Measurements from ENCODE around the gene AK5. TPM values are rescaled to one million over a fixed set of nuclear protein-coding genes. Genes with fewer than 3 reads are reported as not detected.

The AK5 gene
- total RNA-seq, 1 donor from 2014 or later: not detected

DNA sequence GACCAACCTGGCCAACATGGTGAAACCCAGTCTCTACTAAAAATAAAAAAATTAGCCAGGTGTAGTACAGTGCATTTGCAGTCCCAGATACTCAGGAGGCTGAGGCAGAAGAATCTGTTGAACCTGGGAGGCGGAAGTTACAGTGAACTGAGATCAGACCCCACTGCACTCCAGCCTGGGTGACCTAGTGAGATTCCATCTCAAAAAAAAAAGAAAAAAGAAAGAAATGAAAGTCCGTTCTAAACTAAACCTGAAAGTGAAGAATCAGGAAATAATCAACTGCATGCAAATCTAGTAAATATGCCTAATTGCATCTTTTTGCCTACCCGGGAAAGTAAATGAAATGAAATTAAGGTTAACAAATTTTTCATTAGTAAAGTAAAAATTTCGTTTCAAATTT is 301.1 kb downstream of the AK5 start:
- no peak overlapping the region for H3K27ac Mint-ChIP-seq
- no peak overlapping the region for H3K4me3 Mint-ChIP-seq
- H3K27me3 Mint-ChIP-seq: no peaks in the 10 kb centered on the region
- H3K4me1 Mint-ChIP-seq: peaks cover 8% of the 10 kb centered on the region
- DNase-seq: no peak
- no peak for TF ChIP-seq CTCF (IDR thresholded peaks at IDR 0.05)
- ChIA-PET POLR2A (no interaction called here), CTCF (no interaction called here)
- intact Hi-C loops (cut with micrococcal nuclease): loop anchor here (5.0 kb wide), 1 partner anchor 99 kb away; the partner anchor contains the start of gene ZZZ3
- no peaks in the 10 kb centered on the region for H3K9me3 Mint-ChIP-seq
- ATAC-seq (ENCODE audit: low read depth): no peak
- H3K36me3 Mint-ChIP-seq (ENCODE audit: low read depth): peaks cover 64% of the 10 kb centered on the region

GRCh38 chr1:77583483-77583882 is 301.7 kb downstream of the AK5 start:
- DNase-seq (no peak), ATAC-seq (ENCODE audit: low read depth) (no peak)
- no peak for TF ChIP-seq CTCF (IDR thresholded peaks at IDR 0.05)
- H3K9me3 Mint-ChIP-seq: no peaks in the 10 kb centered on the region
- H3K4me3 Mint-ChIP-seq: no peak overlapping the region
- intact Hi-C loops (cut with micrococcal nuclease): loop anchor here (5.0 kb wide), 1 partner anchor 99 kb away; the partner anchor contains the start of gene ZZZ3
- no peak overlapping the region for H3K27ac Mint-ChIP-seq
- ChIA-PET POLR2A (no interaction called here), CTCF (no interaction called here)
- peaks cover 68% of the 10 kb centered on the region for H3K36me3 Mint-ChIP-seq (ENCODE audit: low read depth)
- no peaks in the 10 kb centered on the region for H3K27me3 Mint-ChIP-seq
- H3K4me1 Mint-ChIP-seq: peaks cover 8% of the 10 kb centered on the region

DNA sequence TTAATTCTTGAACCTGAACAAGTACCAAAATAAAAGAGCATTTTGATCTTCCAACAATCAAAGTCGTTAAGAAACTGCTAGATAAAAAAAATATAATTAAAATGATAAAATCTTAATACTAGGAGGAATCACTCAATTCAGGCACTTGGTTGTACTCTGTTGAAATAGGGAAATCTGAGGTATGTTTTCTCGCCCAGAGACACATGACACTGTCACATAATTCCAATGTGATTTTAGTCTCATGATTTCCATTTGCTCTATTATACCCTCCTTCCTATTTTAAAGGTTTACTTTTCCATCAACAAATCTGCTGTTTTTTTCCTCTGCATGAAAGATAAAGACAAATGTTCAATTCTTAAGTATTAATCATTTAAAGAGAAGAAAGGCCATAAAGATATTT is 303.1 kb downstream of the AK5 start:
- TF ChIP-seq CTCF (IDR thresholded peaks at IDR 0.05): no peak
- ChIA-PET CTCF (no interaction called here), POLR2A (no interaction called here)
- no peak overlapping the region for H3K4me3 Mint-ChIP-seq
- no peaks in the 10 kb centered on the region for H3K27me3 Mint-ChIP-seq
- no peak overlapping the region for H3K27ac Mint-ChIP-seq
- intact Hi-C loops (cut with micrococcal nuclease): loop anchor here (5.0 kb wide), 1 partner anchor 97 kb away; the partner anchor contains the start of gene ZZZ3
- peaks cover 8% of the 10 kb centered on the region for H3K4me1 Mint-ChIP-seq
- H3K36me3 Mint-ChIP-seq (ENCODE audit: low read depth): peaks cover 58% of the 10 kb centered on the region
- ATAC-seq (ENCODE audit: low read depth): no peak
- no peak for DNase-seq
- H3K9me3 Mint-ChIP-seq: no peaks in the 10 kb centered on the region

GRCh38 chr1:77585610-77586314 is 303.9 kb downstream of the AK5 start:
- ChIA-PET CTCF (no interaction called here), POLR2A (interaction anchor here (0.9 kb wide), 1 partner anchor 97 kb away, joined by 5 read pairs; no protein-coding TSS in a partner anchor)
- intact Hi-C loops (cut with micrococcal nuclease): no loop called here
- no peak overlapping the region for H3K4me3 Mint-ChIP-seq
- H3K27ac Mint-ChIP-seq: no peak overlapping the region
- H3K27me3 Mint-ChIP-seq: no peaks in the 10 kb centered on the region
- peaks cover 8% of the 10 kb centered on the region for H3K4me1 Mint-ChIP-seq
- DNase-seq (no peak), ATAC-seq (ENCODE audit: low read depth) (no peak)
- H3K36me3 Mint-ChIP-seq (ENCODE audit: low read depth): peaks cover 51% of the 10 kb centered on the region
- TF ChIP-seq CTCF (IDR thresholded peaks at IDR 0.05): no peak
- no peaks in the 10 kb centered on the region for H3K9me3 Mint-ChIP-seq

DNA sequence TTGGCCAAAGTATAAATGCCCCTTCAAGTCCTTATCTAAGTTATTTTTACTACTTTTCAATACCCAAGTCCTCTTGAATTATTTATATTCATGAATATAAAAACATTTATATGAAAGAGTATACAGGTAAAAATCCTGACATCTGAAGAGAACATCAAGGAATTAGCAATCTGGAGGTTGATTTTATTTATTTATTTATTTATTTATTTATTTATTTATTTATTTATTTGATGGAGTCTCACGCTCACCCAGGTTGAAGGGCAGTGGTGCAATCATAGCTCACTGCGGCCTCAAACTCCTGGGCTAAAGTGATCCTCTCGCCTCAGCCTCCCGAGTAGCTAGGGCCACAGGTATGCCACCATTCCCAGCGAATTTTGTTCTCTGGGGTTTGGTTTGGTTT is 307.4 kb downstream of the AK5 start:
- CTCF ChIA-PET: no interaction called here
- POLR2A ChIA-PET: no interaction called here

More for the DNA sequence above, 307.4 kb downstream of the AK5 start:
- Mint-ChIP-seq H3K4me1 (peaks cover 7% of the 10 kb centered on the region), H3K36me3 (ENCODE audit: low read depth) (peaks cover 30% of the 10 kb centered on the region), H3K27me3 (no peaks in the 10 kb centered on the region), H3K4me3 (no peak overlapping the region), H3K9me3 (no peaks in the 10 kb centered on the region), H3K27ac (no peak overlapping the region)
- TF ChIP-seq CTCF (IDR thresholded peaks at IDR 0.05): no peak
- ATAC-seq (ENCODE audit: low read depth) (no peak), DNase-seq (no peak)
- intact Hi-C loops (cut with micrococcal nuclease): no loop called here

All from activated B cell treated with CpG ODN at 0.5 μM for 24 hours (primary cell).